Measurements from ENCODE around the gene NEURL2.
"Not testable (repeated sequence)": the region's sequence is repeated elsewhere in the genome, so short reads cannot be mapped to it uniquely, and the experiment has no call there.

NEURL2 gene

GRCh38 chr20:45897692-45898091 lies 6.7 kb upstream of the NEURL2 start:
- no peak for DNase-seq

DNA sequence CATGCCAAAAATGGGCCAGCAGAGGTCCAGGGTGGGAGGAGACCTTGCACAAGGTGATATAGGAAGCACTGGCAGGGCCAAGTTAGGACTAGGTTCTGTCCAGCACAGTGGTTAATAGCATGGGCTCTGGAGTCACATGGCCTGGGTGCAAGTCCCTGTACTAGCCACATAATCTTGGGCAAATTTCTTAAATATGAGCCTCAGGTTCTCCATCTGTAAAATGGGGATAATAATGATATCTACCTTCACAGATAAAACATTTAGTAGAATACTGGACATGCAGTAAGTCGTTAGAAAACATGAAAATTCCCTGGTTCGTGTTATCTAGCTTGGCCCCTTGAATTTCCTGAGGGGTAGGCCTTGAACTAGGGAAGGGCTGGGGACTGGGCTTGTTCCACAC lies 6.3 kb upstream of the NEURL2 start:
- DNase-seq = no peak

DNA sequence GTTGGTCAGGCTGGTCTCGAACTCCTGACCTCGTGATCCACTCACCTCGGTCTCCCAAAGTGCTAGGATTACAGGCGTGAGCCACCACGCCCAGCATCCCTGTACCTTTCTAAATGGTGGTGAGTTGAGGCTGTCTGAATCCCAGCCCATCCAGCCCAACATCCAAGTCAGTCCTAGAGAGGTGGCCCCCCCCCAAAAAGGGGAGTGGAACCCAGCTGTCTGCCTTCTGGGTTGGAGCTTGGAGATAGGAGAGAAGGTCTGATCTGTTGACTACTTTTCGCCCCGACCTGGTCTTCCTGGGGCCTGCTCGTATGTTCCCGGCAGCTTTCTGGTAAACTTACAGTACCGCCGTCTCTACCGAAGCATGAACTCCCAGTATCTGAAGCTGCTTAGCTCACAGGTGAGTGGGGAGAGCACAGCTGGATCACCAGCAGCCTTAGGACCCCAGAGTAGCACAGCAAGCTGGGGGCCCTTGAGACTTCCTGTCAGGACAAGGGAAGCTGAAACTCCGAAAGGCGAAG lies 5.7 kb upstream of the NEURL2 start:
- no peak for DNase-seq

GRCh38 chr20:45894797-45895196 lies 3.8 kb upstream of the NEURL2 start:
- DNase-seq = no peak

DNA sequence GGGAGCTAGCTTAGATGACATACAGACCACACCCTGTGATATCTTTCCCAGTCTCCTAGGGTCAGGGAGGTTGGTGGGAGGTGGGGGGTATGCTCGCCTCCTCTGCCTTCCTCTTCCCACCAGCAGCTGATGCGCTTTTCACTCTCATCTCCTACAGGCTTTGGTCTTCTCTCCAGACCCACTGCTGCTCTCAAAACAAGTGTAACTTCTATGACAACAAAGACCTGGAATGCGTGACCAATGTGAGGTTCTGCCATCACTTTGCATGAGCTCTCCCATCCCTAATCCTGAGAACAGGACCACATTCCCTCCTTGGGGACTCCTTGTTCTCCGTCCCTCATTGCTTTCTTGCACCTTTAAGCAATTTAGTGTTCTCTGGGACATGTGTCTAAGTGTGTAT lies 2.8 kb upstream of the NEURL2 start:
- DNase-seq = no peak

DNA sequence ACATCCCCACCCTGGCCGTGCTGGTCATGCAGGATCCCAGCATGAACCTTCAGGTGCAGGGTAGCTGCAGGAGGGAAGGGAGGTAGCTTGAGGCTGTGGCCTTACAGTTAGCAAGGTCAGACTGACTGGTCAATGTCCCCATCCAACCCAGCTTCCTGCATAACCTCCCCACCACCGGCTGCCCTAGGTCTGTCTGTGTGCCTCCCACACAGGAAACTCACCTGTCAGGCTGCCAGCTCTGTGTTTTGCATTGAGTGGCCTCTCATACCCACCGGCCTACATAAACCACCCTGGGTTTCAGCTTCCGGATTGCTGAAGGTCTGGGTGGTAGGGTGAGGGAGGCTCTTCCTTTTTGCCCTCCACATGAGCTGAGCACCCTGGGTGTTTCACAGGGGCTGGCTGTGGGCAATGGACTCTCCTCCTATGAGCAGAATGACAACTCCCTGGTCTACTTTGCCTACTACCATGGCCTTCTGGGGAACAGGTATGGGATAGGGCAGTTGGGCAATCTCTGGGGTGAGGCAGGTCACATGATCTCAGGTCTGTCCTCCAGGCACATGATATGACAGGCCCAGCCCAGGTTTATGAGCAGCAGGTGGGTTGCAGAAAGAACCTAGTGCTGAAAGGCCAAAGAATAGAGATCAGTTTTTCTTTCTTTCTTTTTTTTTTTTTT lies 2.0 kb upstream of the NEURL2 start:
- no peak for DNase-seq

DNA sequence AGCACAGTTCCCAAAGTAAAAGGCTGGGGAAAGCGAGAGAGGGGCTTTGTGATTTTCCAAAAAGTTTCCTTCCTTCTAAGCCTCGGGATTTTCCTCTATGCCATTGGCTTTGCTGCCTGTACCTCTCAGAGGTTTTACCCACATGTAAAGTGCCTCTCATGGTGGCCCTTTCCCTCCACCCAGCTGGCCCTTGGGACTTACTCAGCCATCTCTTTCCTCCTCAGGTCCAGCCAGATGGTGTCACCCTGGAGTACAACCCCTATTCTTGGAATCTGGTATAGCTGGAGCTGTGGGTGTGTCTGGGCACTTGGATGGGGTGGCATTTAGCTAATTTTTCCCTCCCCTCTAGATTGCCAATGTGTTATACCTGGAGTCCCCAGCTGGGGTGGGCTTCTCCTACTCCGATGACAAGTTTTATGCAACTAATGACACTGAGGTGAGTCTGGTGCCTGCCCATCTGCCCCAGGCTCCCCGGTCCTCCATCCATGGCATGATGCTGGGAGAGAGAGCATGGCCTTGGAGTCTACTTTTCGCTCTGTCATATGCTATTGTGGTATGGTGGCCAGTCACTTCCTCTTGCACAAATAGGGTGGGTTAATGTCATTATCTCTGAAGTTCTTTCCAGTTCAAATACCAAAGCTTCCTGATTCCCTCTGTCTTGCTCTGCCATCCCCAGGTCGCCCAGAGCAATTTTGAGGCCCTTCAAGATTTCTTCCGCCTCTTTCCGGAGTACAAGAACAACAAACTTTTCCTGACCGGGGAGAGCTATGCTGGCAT lies 1.2 kb upstream of the NEURL2 start:
- DNase-seq = no peak

DNA sequence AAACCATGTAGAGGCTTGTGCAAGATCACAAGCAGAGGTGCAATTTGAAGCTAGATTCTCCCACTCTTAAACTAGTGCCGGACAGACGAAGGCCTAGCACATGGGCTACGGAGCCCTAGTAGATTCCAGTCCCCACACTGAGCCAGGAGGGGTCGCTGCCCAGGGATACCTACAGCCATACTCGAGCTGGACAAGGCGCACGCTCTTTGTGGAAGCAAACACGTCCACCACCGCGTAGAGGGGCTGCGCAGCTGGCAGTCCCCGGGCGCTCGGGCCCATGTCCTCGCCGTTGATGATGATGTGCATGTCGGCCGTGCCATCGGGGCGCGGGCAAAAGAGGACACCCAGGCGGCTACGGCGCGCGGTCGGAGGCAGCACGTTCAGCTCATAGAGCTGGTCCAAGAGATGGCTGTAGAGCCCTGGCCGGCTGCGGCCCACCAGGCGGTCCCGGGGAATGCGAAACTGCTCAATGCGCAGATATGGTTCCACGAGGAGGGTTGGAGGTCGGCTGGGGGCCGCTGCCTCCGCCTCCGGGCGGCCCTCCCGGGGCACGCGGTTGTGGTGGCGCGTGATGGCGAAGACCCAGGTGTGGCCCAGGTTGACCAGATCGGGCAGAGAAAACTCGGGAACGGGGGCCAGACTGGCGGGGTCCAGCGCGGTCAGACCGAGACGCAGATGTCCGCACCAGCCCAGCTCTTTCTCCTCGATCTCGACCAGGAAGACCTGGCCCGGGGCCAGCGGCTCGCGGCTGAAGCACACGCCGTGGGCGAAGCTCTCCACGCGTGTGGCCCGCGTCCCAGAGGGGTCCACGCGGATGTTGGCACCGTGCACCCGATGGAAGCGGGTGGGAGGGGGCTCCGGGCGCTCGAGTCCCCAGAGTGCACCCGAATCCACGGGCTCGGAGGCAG lies 677 bp downstream of the NEURL2 start:
- peak in 1 of 2 experiments; percentile 35 for DNase-seq

- no peak for DNase-seq
Observed at GRCh38 chr20:45888681-45889080, 2.3 kb downstream of the NEURL2 start.

GRCh38 chr20:45887346-45887715 lies 3.7 kb downstream of the NEURL2 start, which contains the start of gene SPATA25:
TSS of gene SPATA25 (minus strand) at chr20:45887622. CDS start at chr20:45887590, 32 bp downstream.
- no peak for DNase-seq

DNA sequence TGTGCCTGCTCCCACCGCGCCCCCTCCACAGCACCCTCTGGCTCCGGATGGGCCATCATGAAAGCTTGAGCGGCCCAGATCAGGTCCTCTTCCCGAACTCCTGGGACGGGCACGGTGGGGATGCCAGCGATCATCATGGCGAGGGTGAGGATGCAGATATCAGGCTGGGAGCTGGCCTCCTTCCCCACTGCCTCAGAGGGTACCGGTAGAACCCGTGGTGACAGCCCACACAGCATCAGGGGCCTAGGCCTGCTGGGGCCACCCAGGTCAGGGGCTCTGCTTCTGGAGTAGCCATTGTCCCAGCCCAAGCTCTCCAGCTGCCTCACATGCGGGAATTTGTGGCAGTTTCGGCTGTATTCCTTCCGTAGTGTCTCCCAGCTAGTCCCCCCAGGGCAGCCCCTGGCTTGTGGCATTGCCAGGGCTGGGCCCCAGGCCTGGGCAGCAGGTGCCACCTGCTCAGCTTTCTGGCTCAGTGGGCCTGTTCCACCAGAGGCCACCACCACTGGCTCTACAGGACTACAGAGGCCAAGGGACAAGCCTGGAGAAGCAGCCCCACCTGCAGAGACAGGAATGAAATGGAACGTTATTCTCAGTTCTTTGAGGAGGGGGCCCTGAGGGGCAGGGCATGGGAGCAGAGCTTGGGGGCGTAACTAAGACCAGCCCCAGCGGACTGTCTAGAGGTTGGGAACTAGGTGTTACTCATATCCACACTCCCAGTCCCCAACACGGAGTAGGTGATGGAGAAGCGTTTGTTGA lies 4.2 kb downstream of the NEURL2 start:
- no peak for DNase-seq

DNA sequence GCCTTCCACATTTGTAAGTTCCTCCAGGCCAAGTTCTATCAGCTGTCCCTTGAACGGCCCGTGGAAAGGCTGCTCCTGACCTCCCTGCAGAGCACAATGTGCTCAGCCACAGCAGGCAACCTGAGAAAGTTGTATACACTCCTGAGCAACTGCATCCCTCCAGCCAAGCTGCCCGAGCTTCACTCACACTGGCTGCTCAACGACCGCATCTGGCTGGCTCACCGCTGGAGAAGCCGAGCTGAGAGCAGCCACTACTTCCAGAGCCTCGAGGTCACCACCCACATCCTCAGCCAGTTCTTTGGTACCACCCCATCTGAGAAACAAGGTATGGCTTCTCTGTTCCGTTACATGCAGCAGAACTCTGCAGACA lies 7.9 kb downstream of the NEURL2 start:
- DNase-seq = no peak

DNA sequence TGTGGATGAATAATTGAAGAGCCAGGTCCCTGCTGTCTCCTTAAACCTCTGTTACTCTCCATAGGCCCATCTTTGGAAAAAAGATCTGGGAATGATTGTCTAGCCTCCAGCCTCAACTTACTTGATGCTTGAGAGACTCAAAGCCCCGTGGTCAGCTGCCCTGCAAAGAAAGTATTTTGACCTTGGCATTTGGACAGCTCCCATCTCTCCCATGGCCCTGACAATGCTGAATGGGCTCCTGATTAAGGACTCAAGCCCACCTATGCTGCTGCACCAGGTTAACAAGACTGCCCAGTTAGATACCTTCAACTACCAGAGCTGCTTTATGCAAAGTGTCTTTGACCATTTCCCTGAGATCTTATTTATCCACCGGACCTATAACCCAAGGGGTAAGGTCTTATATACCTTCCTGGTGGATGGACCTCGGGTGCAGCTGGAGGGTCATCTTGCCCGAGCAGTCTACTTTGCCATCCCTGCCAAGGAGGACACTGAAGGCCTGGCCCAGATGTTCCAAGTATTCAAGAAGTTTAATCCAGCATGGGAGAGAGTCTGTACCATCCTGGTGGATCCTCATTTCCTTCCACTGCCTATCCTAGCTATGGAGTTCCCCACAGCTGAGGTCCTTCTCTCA lies 8.4 kb downstream of the NEURL2 start:
- DNase-seq = no peak

DNA sequence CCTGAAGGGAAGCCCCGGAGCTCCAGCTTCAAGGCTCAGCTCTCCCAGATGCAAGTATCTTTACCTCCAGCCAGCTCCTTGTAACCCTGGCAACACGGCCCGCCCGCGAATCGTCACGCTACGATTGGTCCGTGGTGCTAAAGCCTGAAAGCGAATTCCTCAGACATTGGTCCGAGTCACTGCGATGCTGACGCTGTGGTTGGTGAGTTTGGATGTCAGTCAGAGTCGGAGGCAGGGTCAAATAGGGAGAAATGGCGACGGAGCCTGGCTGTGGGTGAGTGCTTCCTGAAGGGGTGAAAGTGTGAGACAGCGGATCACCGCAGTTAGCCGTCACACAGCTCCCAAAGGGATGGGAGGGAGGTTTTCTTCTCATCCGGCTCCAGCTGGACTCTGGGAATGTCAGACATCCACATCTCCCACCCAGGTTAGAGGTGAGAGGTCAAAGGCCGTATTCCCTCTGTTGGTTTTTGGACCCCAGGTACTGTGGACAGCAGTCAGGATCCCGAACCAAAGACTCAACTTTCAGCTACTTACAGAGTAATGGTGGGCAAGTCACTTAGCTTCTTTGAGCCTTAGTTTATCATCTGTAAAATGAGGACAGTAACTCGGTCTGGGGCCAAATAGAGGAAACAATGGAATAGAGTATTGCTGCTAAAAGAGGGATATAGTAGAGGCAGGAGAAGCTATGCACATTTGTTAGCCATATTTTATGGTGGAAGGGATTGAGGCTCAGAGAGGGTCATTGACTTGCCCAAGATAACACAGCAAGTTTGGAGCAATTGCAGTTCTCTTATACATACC lies 9.8 kb downstream of the NEURL2 start, which contains the start of gene ZSWIM1:
ZSWIM1 (plus strand) TSS at position 240 of the 801 bp plus-strand sequence. CDS start 1,366 bp downstream, outside the sequence.
- peak; percentile 99 for DNase-seq

DNA sequence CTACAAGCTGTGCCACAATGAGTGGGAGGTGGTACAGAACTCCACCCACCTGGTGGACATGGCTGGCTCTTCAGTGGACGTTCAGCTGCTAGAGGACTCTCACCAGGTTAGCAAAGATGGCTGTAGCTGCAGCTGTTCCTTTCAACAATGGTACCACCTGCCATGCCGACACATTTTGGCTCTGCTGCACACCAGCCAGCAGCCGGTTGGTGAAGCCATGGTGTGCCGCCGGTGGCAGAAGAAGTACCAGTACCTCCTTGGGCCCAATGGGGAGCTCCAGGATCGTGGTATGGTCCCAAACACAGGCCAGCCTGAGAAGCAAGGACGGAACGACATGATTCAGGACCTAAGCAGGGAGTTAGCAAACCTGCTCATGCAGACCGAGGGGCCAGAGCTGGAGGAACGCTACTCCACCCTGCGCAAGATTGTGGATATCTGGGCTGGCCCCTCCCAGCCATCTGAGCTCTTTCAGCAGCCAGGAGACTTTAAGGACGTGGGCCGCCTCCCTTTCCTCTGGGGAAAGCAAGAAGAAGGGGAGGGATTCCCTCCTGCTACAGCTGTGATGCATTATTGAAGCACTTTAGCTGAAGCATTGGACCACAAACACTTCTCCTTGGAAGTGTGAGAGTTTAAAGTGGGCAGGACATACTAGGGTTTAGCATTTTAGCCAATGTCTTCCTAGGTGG lies 12.8 kb downstream of the NEURL2 start:
- no peak for DNase-seq

GRCh38 chr20:45874576-45874975 lies 16.4 kb downstream of the NEURL2 start:
- DNase-seq = no peak

GRCh38 chr20:45874104-45874481 lies 16.9 kb downstream of the NEURL2 start:
- DNase-seq = not testable (repeated sequence)

DNA sequence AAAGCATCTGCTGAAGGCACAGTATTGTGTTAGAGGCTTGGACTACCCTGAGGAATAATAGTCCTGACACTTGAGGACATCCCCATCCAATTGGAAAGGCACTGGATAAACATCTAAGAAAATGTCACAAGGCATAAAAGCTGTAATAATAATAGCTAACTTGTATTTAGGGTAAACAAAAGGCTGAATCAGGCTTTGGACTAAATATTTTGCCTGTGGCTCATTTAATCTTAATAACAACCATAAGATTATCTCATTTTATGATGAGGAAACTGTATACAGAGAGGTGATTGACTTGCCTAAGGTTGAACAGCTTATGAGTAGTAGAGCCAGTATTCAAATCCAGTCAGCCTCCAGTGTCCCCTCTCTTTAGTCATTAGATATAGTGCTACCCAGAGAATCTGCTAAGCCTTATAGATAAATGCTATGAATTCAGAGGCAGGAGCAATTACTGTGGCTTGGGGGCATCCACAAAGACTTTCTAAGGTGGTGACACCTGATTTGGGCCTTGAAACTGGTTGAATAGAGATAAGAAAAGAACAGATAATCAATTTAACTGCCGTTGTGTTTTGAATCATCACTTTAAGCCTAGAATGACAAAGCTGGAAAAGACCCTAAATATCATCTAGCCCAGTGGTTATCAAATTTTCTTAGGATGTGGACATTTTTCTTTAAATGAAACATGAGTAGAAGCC lies 17.5 kb downstream of the NEURL2 start:
- DNase-seq = no peak

DNA sequence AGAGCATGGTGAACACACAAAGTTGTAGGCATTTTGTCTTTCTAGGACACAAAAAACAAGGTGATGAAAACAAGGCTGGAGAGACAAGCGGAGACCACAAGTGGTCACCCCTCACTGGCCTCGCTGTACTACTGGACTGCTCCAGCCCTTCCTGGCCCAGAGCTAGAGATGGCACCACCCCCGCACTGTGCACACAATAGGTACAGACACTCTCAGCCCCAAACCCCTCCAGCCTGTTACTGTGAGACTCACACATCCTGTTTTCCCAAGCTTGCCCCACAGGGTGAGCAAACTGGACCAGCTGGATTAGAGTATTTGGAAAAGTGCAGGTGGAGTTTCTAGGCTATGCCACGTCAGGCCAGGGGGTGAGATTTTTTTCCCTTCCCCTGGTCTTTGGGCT lies 18.4 kb downstream of the NEURL2 start:
- DNase-seq = no peak

DNA sequence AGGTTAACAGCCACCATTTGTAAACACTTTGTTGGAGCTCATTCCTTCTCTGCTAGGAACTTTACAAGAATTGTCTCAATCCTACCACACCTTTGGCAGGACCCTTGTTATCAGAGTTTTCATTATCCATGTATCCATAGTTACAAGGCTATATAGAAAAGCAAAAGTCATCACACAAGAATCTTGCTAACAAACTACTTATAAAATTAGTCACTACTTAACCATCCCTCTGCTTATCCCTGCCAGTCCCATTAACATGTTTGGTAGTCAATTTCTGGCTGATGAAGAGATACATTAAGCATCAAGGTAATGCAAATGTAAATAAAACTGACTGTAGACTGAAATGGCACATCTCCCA lies 23.2 kb downstream of the NEURL2 start:
- no peak for DNase-seq

Data from NCI-H446 (cell line).